DOHH2 (cell line): Measurements from ENCODE around the gene PKP4.

Experiments
- H3F3A ChIP-seq: fragments of 200-600 bp; sonication (generic), shearing (Covaris generic); 2 replicates; pipeline ENCODE4 v1.6.0; 2016; ENCODE audit warnings: antibody characterized with exemption, mild to moderate bottlenecking; ENCODE audit not compliant: control insufficient read depth, insufficient read depth
- H3K27ac ChIP-seq: fragments of 200-600 bp; sonication (generic); 2 replicates; pipeline ENCODE4 v1.5.1; 2014; ENCODE audit warnings: low read depth, mild to moderate bottlenecking, low read length, moderate library complexity
- H3K27me3 ChIP-seq: fragments of 200-600 bp; sonication (generic); 2 replicates; pipeline ENCODE4 v1.6.1; 2014; ENCODE audit warnings: mild to moderate bottlenecking, low read length, mixed read lengths; ENCODE audit not compliant: control insufficient read depth
- H3K36me3 ChIP-seq: fragments of 200-600 bp; sonication (generic); 2 replicates; pipeline ENCODE4 v1.6.1; 2014; ENCODE audit warnings: mild to moderate bottlenecking, low read length, moderate library complexity, mixed read lengths; ENCODE audit not compliant: control insufficient read depth
- H3K4me1 ChIP-seq: fragments of 200-600 bp; sonication (generic); 2 replicates; pipeline ENCODE4 v1.6.1; 2014; ENCODE audit warnings: mild to moderate bottlenecking, low read length, mixed read lengths; ENCODE audit not compliant: control insufficient read depth
- H3K4me2 ChIP-seq: fragments of 200-600 bp; sonication (generic); 2 replicates; pipeline ENCODE4 v1.6.0; 2014; ENCODE audit warnings: mild to moderate bottlenecking, low read length, moderate library complexity
- H3K4me3 ChIP-seq: fragments of 200-600 bp; sonication (generic); 2 replicates; pipeline ENCODE4 v1.5.1; 2014; ENCODE audit warnings: mild to moderate bottlenecking, low read length, mixed read lengths
- H3K79me2 ChIP-seq: fragments of 200-600 bp; sonication (generic); 2 replicates; pipeline ENCODE4 v1.6.1; 2014; ENCODE audit warnings: mild to moderate bottlenecking, low read length, mixed read lengths; ENCODE audit not compliant: control insufficient read depth
- H3K9me2 ChIP-seq: fragments of 200-600 bp; sonication (generic); replicated peaks from 2 replicates; pipeline ENCODE4 v1.6.1; 2014; ENCODE audit warnings: mild to moderate bottlenecking, low read length, mixed read lengths; ENCODE audit not compliant: control insufficient read depth
- H3K9me3 ChIP-seq: fragments of 200-600 bp; sonication (generic); 2 replicates; pipeline ENCODE4 v1.6.1; 2014; ENCODE audit warnings: antibody characterized with exemption, low read length, mixed read lengths; ENCODE audit not compliant: control insufficient read depth, insufficient read depth
- H4K20me1 ChIP-seq: fragments of 200-600 bp; sonication (generic); 2 replicates; pipeline ENCODE4 v1.6.0; 2014; ENCODE audit warnings: low read depth, mild to moderate bottlenecking, antibody characterized with exemption, low read length, moderate library complexity; ENCODE audit not compliant: control insufficient read depth, insufficient read depth
- EZH2phosphoT487 ChIP-seq: fragments of 200-600 bp; sonication (generic); IDR thresholded peaks from 2 replicates; pipeline ENCODE4 v1.6.1; 2017; ENCODE audit warnings: borderline replicate concordance, mild to moderate bottlenecking, antibody characterized with exemption, low read length, moderate library complexity, mixed read lengths
- TF ChIP-seq, protein P1 (sequence below): fragments of 200-600 bp; sonication (generic); IDR thresholded peaks from one replicate; pipeline ENCODE4 v1.5.1; 2014; ENCODE audit warnings: antibody characterized with exemption, mild to moderate bottlenecking, low read depth, low read length; ENCODE audit not compliant: poor library complexity, severe bottlenecking

PKP4 gene

DNA sequence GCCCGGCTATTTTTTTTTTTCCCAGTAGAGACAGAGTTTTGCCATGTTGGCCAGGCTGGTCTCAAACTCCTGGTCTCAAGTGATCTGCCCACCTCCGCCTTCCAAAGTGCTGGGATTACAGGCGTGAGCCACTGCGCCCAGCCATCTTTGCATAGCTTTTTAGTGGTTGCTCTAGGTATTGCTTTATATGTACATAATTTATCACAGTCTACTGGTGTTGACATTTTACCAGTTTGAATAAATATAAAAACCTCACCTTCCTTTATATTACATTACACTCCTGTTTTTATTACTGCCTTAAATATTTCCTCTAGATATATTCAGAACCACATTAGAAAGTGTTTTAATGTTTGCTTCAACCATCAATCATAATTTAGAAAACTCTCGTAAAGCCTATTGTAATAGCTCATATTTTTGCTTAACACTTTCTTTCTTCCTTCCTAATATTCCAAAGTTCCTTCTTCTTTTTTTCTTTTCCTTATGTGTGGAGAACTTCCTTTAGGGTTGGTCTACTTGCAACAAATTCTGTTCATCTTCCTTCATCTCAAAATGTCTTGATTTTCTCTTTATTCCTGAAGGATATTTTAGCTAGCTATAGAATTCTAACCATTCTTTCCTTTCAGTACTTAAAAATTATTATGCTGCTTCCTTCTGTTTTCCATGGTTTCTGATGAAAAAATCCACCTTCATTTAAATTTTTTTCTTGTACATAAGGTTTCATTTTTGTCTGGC lies 256.2 kb downstream of the PKP4 start:
- H3K4me3 ChIP-seq = no peak overlapping the region
- H3F3A ChIP-seq = no peaks in the 10 kb centered on the region
- H3K27ac ChIP-seq = no peak overlapping the region
- no peaks in the 10 kb centered on the region for H3K4me1 ChIP-seq
- peaks cover 4% of the 10 kb centered on the region; the same call in 1 of the 2 replicates for H3K9me3 ChIP-seq
- no peaks in the 10 kb centered on the region for H3K79me2 ChIP-seq
- H3K4me2 ChIP-seq = no peak overlapping the region
- no peaks in the 10 kb centered on the region for H3K27me3 ChIP-seq
- H4K20me1 ChIP-seq = no peaks in the 10 kb centered on the region
- no peaks in the 10 kb centered on the region for H3K36me3 ChIP-seq
- TF ChIP-seq, protein P1, sequence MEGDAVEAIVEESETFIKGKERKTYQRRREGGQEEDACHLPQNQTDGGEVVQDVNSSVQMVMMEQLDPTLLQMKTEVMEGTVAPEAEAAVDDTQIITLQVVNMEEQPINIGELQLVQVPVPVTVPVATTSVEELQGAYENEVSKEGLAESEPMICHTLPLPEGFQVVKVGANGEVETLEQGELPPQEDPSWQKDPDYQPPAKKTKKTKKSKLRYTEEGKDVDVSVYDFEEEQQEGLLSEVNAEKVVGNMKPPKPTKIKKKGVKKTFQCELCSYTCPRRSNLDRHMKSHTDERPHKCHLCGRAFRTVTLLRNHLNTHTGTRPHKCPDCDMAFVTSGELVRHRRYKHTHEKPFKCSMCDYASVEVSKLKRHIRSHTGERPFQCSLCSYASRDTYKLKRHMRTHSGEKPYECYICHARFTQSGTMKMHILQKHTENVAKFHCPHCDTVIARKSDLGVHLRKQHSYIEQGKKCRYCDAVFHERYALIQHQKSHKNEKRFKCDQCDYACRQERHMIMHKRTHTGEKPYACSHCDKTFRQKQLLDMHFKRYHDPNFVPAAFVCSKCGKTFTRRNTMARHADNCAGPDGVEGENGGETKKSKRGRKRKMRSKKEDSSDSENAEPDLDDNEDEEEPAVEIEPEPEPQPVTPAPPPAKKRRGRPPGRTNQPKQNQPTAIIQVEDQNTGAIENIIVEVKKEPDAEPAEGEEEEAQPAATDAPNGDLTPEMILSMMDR = no peak
- TF ChIP-seq EZH2phosphoT487 = no peak
- no peaks in the 10 kb centered on the region for H3K9me2 ChIP-seq

DNA sequence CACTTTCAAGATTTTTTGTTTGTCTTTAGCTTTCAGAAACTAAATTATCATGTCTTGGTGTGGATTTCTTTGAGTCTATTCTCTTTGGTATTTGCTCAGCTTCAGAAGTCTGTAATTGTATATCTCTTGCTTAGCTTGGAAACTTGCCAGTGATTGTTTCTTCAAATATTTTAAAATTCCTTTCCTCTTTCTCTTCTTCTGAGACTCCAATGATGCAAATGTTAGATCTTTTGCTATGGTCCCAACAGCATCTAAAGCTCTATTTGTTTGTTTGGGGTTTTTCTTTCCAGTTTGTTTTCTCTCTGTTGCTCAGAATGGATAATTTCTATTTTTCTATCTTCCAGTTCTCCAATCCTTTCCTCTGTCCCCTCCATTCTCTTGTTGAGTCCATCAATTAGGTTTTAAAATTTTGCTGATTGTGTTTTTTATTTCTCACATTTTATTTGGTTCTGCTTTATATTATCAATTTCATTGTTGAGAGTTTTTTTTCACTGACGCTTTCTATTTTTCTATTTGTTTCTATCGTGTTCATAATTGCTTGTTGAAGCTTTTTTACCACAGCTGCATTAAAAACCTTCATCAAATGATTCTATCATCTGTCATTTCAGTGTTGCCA lies 256.9 kb downstream of the PKP4 start:
- H3F3A ChIP-seq = no peaks in the 10 kb centered on the region
- no peak overlapping the region for H3K4me2 ChIP-seq
- H3K27me3 ChIP-seq = no peaks in the 10 kb centered on the region
- no peaks in the 10 kb centered on the region for H3K9me2 ChIP-seq
- no peaks in the 10 kb centered on the region for H3K4me1 ChIP-seq
- no peak overlapping the region for H3K4me3 ChIP-seq
- no peak for TF ChIP-seq EZH2phosphoT487
- TF ChIP-seq, protein P1 = no peak
- peaks cover 4% of the 10 kb centered on the region; the same call in 1 of the 2 replicates for H3K9me3 ChIP-seq
- no peak overlapping the region for H3K27ac ChIP-seq
- H3K79me2 ChIP-seq = no peaks in the 10 kb centered on the region
- H3K36me3 ChIP-seq = no peaks in the 10 kb centered on the region
- H4K20me1 ChIP-seq = no peaks in the 10 kb centered on the region

DNA sequence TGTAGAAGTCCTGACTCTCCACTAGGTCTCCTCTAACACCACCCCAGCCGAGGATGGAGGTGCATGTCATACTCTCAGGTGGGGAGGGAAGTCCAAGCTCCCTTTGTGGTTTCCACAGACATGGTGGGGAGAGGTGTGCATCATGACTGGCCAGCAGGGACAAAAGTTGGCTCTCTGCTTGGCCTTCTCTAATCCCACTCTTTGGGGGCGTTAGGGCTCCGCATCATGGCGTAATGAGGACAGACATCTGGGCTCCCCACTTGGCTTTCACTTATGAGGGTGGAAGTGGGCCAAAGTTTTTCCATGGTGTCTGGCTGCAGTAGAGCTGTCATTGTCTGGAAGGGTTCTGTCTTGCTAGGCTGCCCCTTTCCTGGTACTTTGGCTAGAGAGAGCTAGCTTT lies 257.7 kb downstream of the PKP4 start:
- H3K27me3 ChIP-seq = no peaks in the 10 kb centered on the region

More for the DNA sequence above, 257.7 kb downstream of the PKP4 start:
- Histone ChIP-seq H3F3A (no peaks in the 10 kb centered on the region), H3K9me2 (no peaks in the 10 kb centered on the region), H3K4me2 (no peak overlapping the region), H4K20me1 (no peaks in the 10 kb centered on the region), H3K9me3 (peaks cover 4% of the 10 kb centered on the region; the same call in 1 of the 2 replicates), H3K27ac (no peak overlapping the region), H3K36me3 (no peaks in the 10 kb centered on the region), H3K4me1 (no peaks in the 10 kb centered on the region), H3K4me3 (no peak overlapping the region), H3K79me2 (no peaks in the 10 kb centered on the region)
- TF ChIP-seq, protein P1 = no peak
- no peak for TF ChIP-seq EZH2phosphoT487
